ENCODE data around the gene ST6GALNAC6.

Gene ST6GALNAC6

DNA sequence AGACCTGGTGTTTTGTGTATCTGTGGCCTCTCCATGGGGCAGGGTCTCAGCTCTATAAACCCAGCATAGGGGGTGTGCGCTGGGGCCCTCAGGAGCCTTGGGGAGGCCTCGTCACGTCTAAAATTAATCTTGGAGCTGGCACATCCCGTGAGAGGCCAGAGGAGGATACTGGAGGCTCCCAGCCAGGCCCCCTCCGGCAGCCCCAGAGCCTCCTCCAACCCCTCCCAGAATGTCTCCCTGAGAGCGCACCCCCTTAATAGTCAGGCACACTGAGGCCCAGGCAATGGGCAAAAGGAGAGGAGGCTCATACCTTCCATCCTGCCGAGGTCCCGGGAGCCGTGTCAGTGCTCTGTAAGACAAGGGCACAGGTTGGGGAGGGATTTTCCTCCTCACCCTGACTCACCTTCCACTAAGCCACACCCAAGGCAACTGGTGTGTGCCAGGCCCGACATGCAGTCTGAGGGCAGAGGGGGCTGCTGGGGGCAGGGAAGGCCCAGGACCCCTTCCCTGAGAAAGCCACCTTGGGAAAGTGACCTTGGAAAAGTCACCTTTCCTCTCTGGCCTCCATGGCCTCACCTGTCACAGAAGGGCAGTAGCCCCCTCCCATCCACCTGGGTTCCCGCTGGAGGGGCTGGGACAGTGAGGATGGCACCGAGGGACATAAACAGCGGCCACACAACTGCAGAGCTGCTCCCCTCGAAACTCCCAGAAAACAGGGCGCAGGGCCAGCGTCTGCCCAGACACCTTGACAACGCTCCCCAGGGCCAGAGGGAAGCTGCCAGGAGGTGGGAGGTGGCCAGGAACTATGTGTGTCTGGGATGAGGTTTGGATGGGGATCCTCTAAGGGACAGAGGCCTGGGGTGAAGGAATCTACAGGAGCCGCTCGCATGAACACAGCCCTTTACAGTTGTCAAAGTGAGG lies 24.8 kb downstream of the ST6GALNAC6 start:
- Histone ChIP-seq H3K36me3 (no peaks in the 10 kb centered on the region), H3K9me3 (no peaks in the 10 kb centered on the region), H3K27ac (no peak overlapping the region), H3K4me1 (ENCODE audit: control insufficient read depth in 1 of 2, insufficient read depth in 1 of 2, low read depth in 1 of 2, low read length in 1 of 2) (peaks cover 0 to 7% of the 10 kb centered on the region in 2 experiments), H3K27me3 (peaks cover 32% of the 10 kb centered on the region), H3K4me3 (ENCODE audit: low read depth in 1 of 2, low read length in 1 of 2) (no peak overlapping the region)
- TF ChIP-seq, protein P1, sequence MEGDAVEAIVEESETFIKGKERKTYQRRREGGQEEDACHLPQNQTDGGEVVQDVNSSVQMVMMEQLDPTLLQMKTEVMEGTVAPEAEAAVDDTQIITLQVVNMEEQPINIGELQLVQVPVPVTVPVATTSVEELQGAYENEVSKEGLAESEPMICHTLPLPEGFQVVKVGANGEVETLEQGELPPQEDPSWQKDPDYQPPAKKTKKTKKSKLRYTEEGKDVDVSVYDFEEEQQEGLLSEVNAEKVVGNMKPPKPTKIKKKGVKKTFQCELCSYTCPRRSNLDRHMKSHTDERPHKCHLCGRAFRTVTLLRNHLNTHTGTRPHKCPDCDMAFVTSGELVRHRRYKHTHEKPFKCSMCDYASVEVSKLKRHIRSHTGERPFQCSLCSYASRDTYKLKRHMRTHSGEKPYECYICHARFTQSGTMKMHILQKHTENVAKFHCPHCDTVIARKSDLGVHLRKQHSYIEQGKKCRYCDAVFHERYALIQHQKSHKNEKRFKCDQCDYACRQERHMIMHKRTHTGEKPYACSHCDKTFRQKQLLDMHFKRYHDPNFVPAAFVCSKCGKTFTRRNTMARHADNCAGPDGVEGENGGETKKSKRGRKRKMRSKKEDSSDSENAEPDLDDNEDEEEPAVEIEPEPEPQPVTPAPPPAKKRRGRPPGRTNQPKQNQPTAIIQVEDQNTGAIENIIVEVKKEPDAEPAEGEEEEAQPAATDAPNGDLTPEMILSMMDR (IDR thresholded peaks at IDR 0.05) = no peak

DNA sequence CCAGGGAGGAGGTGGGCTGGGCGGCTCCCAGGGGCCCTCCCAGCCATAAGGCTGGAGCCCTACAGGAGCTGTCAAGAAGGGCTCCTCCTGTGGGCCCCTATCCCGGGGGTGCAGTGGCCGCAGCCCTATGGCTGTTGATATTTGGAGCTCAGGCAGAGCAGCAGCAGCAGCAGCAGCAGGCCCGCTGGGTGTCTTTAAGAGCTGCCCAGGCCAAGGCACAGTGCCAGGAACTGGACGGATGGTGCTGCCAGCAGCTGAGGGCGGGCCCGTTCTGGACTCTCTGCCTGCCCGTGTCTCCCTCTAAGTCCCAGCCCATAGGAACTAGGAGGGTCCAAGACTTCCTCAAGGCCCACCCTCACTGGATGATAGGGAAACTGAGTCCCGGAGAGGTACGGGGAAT lies 25.5 kb downstream of the ST6GALNAC6 start:
- H3K4me3 ChIP-seq (ENCODE audit: low read depth in 1 of 2, low read length in 1 of 2) = no peak overlapping the region
- H3K36me3 ChIP-seq = no peaks in the 10 kb centered on the region
- TF ChIP-seq, protein P1 (IDR thresholded peaks at IDR 0.05) = no peak

GRCh38 chr9:127873223-127873691 lies 26.1 kb downstream of the ST6GALNAC6 start:
- Histone ChIP-seq H3K4me1 (ENCODE audit: control insufficient read depth in 1 of 2, insufficient read depth in 1 of 2, low read depth in 1 of 2, low read length in 1 of 2) (peaks cover 0 to 7% of the 10 kb centered on the region in 2 experiments), H3K9me3 (no peaks in the 10 kb centered on the region), H3K36me3 (no peaks in the 10 kb centered on the region), H3K4me3 (ENCODE audit: low read depth in 1 of 2, low read length in 1 of 2) (no peak overlapping the region), H3K27me3 (peaks cover 22% of the 10 kb centered on the region), H3K27ac (no peak overlapping the region)
- TF ChIP-seq, protein P1 (IDR thresholded peaks at IDR 0.05) = no peak

More for the DNA sequence above, 25.5 kb downstream of the ST6GALNAC6 start:
- peaks cover 0 to 7% of the 10 kb centered on the region in 2 experiments for H3K4me1 ChIP-seq (ENCODE audit: control insufficient read depth in 1 of 2, insufficient read depth in 1 of 2, low read depth in 1 of 2, low read length in 1 of 2)
- peaks cover 29% of the 10 kb centered on the region for H3K27me3 ChIP-seq
- H3K27ac ChIP-seq = no peak overlapping the region
- H3K9me3 ChIP-seq = no peaks in the 10 kb centered on the region

GRCh38 chr9:127872369-127873222 lies 26.8 kb downstream of the ST6GALNAC6 start:
- Histone ChIP-seq H3K4me3 (ENCODE audit: low read depth in 1 of 2, low read length in 1 of 2) (no peak overlapping the region), H3K9me3 (no peaks in the 10 kb centered on the region), H3K36me3 (no peaks in the 10 kb centered on the region), H3K4me1 (ENCODE audit: control insufficient read depth in 1 of 2, insufficient read depth in 1 of 2, low read depth in 1 of 2, low read length in 1 of 2) (peaks cover 0 to 7% of the 10 kb centered on the region in 2 experiments), H3K27me3 (peaks cover 16% of the 10 kb centered on the region), H3K27ac (no peak overlapping the region)
- TF ChIP-seq, protein P1 (IDR thresholded peaks at IDR 0.05) = no peak

DNA sequence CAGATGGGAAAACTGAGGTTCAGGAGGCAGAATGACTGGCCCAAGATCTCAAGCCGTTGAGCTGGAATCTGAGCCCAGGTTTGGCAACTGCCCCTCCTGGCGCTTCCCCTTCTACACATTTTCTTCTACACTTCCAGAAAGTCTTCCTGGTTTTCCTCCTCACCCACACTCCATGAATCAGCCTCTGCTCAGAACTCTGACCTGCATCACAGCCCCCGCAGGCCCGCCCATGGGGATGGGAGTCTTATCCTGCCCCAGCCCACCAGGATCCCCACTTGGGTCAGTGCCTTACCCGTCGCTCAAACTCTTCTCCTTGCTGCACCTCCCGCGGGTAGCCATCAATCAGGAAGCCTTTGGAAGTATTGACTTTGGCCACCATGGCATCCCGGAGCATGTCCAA lies 27.9 kb downstream of the ST6GALNAC6 start:
- H3K27ac ChIP-seq = no peak overlapping the region
- H3K27me3 ChIP-seq = peaks cover 5% of the 10 kb centered on the region
- TF ChIP-seq, protein P1 (IDR thresholded peaks at IDR 0.05) = no peak
- no peaks in the 10 kb centered on the region for H3K9me3 ChIP-seq
- no peak overlapping the region for H3K4me3 ChIP-seq (ENCODE audit: low read depth in 1 of 2, low read length in 1 of 2)
- H3K4me1 ChIP-seq (ENCODE audit: control insufficient read depth in 1 of 2, insufficient read depth in 1 of 2, low read depth in 1 of 2, low read length in 1 of 2) = no peaks in the 10 kb centered on the region
- no peaks in the 10 kb centered on the region for H3K36me3 ChIP-seq

All from neutrophil (primary cell).